ENCODE measurements around the gene NXPE3.

The NXPE3 gene

DNA sequence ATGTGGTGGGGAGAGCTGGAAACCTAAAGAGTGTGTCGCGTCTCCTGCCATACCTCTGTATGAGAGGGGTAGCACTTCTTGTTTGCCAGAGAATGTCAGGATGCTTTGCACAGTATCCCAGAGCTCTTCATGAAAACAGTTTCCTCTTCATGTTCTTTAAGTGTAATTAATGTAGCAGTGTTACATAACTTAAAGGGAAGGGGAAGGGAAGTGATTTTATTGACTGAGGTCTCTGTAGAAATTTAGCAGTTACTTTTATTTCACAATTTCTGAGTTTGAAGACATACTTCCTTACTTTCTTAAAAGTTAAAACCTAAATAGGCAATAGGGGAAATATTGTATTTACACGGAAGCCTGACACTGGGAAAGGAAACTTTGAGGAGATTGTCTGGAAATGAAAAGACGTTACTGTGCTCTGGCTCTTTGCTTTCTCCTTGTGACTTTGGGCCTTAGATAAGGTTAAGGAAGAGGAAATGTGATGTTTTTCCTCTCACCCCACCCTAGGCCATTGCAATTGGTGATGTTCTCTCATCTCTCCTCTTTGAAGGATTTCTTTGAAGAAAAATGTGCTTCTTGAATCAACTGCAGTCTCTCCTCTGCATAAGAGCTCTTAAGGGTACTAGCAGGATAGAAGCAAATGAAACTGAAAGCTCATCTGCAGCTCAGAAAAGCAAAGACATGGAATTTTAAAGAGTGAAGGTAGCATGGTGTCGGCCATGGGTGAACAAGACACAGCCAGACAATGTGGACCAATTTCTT, 6.0 kb downstream of the NXPE3 start:
- TF ChIP-seq CTCF (IDR thresholded peaks at IDR 0.05), result no peak
- Histone ChIP-seq H3K27ac (peak overlapping the region in 1 of 2 donors; percentile 72), H3K4me3 (no peak overlapping the region)
- no peak for DNase-seq (ENCODE audit: low spot score)

DNA sequence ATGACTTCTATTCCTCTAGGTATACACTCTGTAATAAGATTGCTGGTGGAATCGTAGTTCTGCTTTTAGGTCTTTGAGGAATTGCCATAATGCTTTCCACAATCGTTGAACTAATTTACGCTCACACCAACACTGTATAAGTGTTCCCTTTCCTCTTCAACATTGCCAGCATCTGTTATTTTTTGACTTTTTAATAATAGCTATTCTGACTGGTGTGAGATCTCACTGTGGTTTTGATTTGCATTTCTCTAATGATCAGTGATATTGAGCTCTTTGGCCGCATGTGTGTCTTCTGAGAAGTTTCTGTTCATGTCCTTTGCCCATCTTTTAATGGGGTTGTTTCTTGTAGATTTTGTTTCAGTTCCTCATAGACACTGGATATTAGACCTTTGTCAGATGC, 12.8 kb downstream of the NXPE3 start:
- no peak for TF ChIP-seq CTCF (IDR thresholded peaks at IDR 0.05)
- no peak for DNase-seq (ENCODE audit: low spot score)
- Histone ChIP-seq H3K4me3 (no peak overlapping the region), H3K27ac (no peak overlapping the region)

DNA sequence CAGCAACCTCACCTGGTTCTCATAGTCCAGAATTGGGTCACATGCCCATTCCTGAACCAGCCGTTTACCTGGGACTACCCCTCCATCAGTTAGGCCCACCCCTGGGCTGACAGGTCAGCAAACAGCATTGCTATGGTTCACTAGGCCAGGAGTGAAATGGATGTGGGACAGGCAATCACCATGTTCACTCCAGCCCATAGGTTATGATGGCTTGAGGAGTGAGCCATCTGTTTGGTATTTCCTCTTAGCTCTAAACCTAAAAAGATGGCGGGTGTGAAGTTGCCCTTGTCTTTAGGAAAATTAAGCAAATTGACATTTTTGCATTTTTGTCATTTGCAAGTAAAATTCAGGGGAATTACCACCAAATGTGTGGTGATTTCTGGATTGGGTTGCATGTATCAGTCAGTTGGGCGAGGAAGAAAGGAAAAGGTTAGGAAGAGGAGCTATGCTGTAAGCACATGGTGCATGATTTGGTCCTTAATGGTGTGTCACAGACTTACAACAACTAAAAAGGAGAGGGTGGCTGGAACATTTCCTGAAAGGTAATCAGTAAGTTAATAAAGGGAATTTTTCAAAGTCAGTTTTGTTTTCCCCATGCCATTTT, 17.2 kb downstream of the NXPE3 start:
- TF ChIP-seq CTCF (IDR thresholded peaks at IDR 0.05), result no peak
- Histone ChIP-seq H3K27ac (no peak overlapping the region), H3K4me3 (no peak overlapping the region)
- no peak for DNase-seq (ENCODE audit: low spot score)

DNA sequence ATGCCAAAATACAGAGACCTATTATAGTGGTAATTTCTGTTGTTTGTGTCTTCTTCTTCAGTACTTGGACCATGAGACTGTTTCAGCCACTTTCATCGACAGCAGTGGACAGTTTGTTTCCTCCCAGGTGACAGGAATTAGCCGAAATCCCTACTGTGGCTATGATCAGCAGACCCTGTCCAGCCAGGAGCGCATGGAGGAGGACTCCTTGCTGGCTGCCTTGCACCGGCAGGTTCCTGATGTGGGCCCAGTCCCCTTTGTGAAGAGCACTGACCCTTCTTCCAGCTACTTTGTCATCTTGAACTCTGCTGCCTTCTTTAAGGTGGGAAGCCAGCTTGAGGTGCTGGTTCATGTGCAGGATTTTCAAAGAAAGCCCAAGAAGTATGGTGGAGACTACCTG, 22.2 kb downstream of the NXPE3 start:
- no peak for TF ChIP-seq CTCF (IDR thresholded peaks at IDR 0.05)
- DNase-seq (ENCODE audit: low spot score), result no peak
- H3K4me3 ChIP-seq, result no peak overlapping the region
- no peak overlapping the region for H3K27ac ChIP-seq

DNA sequence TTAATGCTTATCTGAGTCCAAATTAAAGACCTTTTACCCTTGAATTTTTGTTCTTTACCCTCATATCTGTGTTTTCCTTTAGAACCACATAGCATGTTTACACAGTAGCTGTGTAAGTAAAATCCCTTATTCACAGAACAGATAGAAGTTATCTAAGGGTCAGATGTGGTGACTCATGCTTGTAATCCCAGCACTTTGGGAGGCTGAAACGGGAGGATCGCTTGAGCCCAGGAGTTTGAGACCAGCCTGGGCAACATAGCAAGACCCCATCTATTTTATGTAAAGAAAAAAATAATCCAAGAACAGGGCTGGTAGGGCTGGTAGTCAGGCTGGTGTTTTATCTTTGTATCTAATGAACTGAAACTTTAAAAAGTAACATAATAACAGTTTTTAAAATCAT, 23.2 kb downstream of the NXPE3 start:
- no peak for TF ChIP-seq CTCF (IDR thresholded peaks at IDR 0.05)
- DNase-seq (ENCODE audit: low spot score), result no peak
- Histone ChIP-seq H3K27ac (no peak overlapping the region), H3K4me3 (no peak overlapping the region)

GRCh38 chr3:101803173-101803782, 24.3 kb downstream of the NXPE3 start:
- H3K4me3 ChIP-seq, result no peak overlapping the region
- no peak for DNase-seq (ENCODE audit: low spot score)
- H3K27ac ChIP-seq, result no peak overlapping the region

More at GRCh38 chr3:101803173-101803782, 24.3 kb downstream of the NXPE3 start:
- peak; percentile 62 for TF ChIP-seq CTCF (IDR thresholded peaks at IDR 0.05)

All from coronary artery (tissue), 2 donors.